Activated gamma-delta T cell treated with anti-CD3 and anti-CD28 coated beads, Interleukin-2, amount 50 U/mL, for 16 hours (primary cell): ENCODE results near the gene POGZ.
"Not testable (repeated sequence)": the region's sequence is repeated elsewhere in the genome, so short reads cannot be mapped to it uniquely, and the experiment has no call there.

ENCODE experiments used
- DNase-seq: peaks from one replicate; pipeline ENCODE4 v3.0.0-alpha.2; 2020; ENCODE audit warnings: low read depth

POGZ gene

GRCh38 chr1:151411884-151412283 lies 47.4 kb downstream of the POGZ start:
- no peak for DNase-seq

DNA sequence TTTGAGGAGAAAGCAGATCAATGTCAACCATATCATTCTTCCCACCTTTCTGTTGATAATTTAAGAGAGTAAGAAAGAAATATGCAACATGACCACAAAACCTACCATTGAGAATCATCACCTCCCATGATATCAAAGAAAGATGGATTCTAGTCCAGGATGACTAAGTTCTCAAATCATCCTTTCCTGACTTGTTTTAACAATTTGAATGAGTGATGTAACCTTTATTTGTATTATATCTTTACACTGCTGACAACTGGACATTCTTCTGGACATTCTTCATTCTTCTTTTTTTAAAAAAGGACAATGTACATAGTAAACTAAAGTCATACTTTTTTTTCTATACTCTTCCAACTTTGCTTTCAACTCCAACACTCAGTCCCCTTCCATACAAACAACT lies 50.4 kb downstream of the POGZ start:
- no peak for DNase-seq

- DNase-seq: no peak
Observed at GRCh38 chr1:151407304-151407703, 52.0 kb downstream of the POGZ start.

DNA sequence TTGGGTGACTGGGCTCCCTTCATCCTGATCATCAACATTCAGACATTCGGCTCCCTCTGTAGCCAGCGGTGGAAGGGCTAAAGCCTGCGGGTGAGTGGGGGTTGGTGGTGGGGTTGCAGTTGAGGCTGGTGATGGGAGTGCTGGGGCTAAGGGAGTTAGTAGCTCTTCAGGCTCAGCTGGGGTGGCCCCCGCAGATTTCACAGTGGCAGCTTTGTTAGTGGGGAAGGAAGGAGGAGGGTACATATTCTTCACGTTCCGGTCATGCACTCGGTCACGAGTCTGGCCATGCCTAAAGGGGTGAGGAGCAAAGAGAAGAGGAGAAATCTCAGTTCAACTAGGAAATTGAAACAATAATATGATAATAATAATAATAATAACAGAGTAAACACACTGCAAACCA lies 53.1 kb downstream of the POGZ start:
- DNase-seq: no peak

GRCh38 chr1:151405187-151405951 lies 53.9 kb downstream of the POGZ start:
- DNase-seq: no peak

DNA sequence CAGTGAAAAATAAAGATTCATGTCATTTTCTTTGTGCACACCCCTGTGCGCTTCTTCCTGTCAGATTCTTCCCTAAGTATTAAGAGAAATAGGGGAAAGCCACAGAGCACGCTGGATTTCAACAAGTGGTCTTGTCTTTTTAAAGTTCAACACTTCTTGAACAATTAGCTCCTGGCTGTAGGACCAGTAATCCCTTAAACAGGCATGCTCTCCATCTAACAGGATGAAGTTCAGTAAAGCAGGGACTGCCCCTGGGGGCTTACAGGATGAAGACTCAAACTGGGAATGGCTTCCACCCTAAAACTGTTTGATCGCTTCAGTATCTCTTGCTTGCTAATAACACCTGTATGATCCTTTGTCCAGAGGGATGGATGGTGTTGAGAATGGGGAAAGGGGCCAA lies 55.7 kb downstream of the POGZ start:
- no peak for DNase-seq

GRCh38 chr1:151402764-151403163 lies 56.5 kb downstream of the POGZ start:
- DNase-seq: no peak

DNA sequence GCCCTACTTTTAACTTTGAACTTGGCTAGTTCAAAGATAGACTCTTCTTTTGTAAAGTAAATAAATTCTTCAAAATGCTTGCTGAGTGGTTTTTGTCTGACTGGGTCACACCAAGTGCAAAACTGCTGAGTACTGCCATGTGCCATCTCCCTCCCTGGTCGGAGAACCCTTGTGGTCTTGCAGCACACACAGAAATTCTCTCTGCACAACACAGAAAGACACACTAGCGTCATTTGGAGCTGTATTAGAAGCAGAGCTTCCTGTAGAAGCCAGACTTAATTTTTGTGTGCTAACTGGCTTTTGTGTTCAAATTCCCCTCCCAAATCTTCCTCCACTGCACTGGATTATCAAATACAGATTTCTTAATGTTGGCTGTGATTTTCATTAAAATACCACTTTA lies 57.4 kb downstream of the POGZ start:
- DNase-seq: no peak

GRCh38 chr1:151401125-151401788 lies 58.0 kb downstream of the POGZ start:
- no peak for DNase-seq

DNA sequence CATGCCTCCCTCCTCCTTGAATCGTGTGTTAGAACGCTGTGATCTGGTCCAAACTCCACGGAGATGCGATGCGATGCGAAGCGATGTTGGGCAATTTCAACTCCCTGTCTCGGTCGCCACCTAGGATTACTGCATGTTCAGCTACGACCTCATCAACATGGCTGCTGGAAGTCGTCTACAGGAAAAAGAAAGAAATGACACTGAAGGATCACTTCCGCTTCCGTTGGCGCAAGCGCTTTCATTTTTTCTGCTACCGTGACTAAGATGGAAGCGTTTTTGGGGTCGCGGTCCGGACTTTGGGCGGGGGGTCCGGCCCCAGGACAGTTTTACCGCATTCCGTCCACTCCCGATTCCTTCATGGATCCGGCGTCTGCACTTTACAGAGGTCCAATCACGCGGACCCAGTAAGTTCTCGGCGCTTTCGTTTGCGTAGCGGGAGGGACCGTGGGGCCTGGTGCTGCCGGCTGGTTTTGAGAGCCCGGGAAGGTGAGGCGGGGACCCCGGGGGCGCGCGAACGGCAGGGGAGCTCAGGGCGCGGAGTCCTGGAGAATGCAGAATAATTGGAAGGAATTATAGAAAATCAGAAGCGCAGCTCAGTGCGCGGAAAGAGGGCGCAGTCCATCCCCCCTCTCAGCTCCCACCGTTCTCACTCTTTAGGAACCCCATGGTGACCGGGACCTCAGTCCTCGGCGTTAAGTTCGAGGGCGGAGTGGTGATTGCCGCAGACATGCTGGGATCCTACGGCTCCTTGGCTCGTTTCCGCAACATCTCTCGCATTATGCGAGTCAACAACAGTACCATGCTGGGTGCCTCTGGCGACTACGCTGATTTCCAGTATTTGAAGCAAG lies 59.7 kb downstream of the POGZ start, which contains the start of gene PSMB4:
TSS of gene PSMB4 (plus strand) at position 250 of the 848 bp plus-strand sequence. CDS start at position 265, 15 bp downstream.
- peak; percentile 72 for DNase-seq

- DNase-seq: not testable (repeated sequence)
Observed at GRCh38 chr1:151396265-151396664, 63.0 kb downstream of the POGZ start.

- no peak for DNase-seq
Observed at GRCh38 chr1:151393583-151393982, 65.7 kb downstream of the POGZ start.

DNA sequence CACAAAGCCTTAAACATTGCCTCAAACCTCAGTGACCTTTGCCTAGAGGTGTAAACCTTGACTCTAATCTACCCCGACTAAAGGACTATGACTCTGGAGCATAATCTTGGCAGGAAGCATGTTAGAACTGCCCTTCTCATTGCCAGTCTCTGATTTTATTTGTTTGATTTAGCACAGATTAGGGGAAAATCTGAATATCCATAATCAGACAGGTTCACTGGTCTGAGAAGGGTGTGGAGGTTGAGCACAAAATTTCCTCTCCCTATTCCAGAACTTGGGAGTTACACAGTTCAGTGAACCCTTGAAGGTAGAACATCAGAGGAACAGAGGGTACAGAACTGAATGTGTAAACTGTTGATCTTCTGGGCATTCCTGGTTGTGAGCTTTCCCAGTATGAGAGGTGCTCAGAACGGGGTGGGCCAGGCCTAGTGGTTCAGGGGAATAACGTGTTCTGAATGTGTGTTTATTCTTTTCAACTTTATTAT lies 68.2 kb downstream of the POGZ start:
- no peak for DNase-seq

GRCh38 chr1:151390221-151391078 lies 68.8 kb downstream of the POGZ start:
- DNase-seq: not testable (repeated sequence)

DNA sequence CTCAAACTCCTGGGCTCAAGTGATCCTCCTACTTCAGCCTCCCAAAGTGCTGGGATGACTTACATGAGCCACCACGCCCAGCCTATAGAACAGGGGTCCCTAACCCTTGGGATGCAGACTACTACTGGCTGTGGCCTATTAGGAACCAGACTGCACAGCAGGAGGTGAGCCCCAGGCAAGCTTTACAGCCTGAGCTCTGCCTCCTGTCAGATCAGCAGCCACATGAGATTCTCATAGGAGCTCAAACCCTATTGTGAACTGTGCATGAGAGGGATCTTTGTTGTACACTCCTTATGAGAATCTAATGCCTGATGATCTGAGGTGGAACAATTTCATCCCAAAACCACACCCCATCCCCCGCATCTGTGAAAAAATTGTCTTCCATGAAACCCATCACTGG lies 73.3 kb downstream of the POGZ start:
- DNase-seq: no peak

- DNase-seq: no peak
Observed at GRCh38 chr1:151384584-151384983, 74.7 kb downstream of the POGZ start.

DNA sequence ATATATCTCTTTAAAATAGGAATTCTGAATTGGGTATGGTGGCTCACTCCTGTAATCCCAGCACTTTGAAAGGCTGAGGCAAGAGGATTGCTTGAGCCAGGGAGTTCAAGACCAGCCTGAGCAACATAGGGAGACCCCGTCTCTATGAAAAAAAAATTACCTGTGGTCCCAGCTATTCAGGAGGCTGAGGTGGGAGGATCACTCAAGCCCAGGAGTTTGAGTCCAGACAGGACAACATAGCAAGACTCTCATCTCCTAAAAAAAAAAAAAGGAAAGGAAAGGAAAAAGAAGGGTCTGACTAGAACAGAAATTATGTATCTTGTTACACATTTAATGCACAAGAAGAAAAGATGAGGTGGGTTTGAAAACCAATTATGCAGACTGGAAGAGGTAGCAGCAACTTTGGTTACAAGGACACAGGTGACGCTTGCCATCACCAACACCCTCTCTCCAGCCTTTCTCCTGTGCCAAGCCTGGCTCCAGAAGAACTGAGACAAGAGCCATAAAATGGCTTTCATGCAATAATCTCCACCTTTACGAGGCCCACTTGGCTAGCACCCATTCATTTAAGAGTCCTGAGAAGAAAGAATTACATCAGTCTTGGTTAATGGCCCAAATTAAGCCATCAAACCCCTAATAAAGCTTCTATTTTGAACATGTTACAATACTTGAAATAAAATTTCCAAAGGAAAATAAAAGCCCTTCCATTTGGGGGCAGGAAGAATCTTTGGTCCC lies 82.0 kb downstream of the POGZ start:
- no peak for DNase-seq

DNA sequence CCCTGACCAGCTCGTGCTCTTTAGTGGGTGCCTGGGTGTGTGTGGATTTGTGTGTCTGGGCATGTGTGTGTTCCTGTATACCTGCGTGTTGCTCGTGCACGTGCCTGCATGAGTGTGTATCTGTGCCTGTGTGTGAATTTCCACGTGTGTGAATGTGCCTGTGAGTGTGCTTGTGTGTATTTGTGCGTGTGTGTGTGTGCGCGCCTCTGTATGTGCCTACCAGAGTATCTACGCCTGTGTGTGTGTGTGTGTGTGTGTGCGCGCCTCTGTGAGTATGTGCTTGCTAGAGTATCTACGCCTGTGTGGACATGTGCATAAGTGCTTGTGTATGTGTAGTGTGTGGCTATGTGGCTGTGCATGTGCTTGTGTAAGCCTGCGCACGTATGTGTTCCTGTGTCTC lies 86.1 kb downstream of the POGZ start:
- DNase-seq: no peak

GRCh38 chr1:151372058-151372934 lies 87.0 kb downstream of the POGZ start, which contains the start of gene SELENBP1:
Gene SELENBP1, minus strand, starts transcription at chr1:151372705. Its CDS starts 64 bp downstream, at chr1:151372641.
- DNase-seq: no peak
